NCI-H510A treated with DMSO at 0.1 percent for 48 hours (cell line): ENCODE measurements around the gene ARMH4.
A peak's percentile ranks its signal among the peaks of the same experiment; 100 is the strongest.

Experiments used
- DNase-seq: peaks from one replicate; lab custom pipeline; 2025; lab: John Stamatoyannopoulos, UW

Gene ARMH4

GRCh38 chr14:58027904-58028303, 124.1 kb downstream of the ARMH4 start:
- no peak for DNase-seq

- no peak for DNase-seq
Observed at GRCh38 chr14:58026967-58027366, 125.0 kb downstream of the ARMH4 start.

GRCh38 chr14:58026219-58026618, 125.8 kb downstream of the ARMH4 start:
- no peak for DNase-seq

GRCh38 chr14:58014778-58015177, 137.2 kb downstream of the ARMH4 start:
- no peak for DNase-seq

GRCh38 chr14:58002618-58003017, 149.4 kb downstream of the ARMH4 start:
- no peak for DNase-seq

- no peak for DNase-seq
Observed at GRCh38 chr14:57999979-58000378, 152.0 kb downstream of the ARMH4 start.

GRCh38 chr14:57999471-57999870, 152.5 kb downstream of the ARMH4 start:
- DNase-seq = no peak

GRCh38 chr14:57998766-57999165, 153.2 kb downstream of the ARMH4 start:
- DNase-seq = no peak

- no peak for DNase-seq
Observed at GRCh38 chr14:57991353-57991752, 160.7 kb downstream of the ARMH4 start.

GRCh38 chr14:57988445-57988844, 163.6 kb downstream of the ARMH4 start:
- DNase-seq = no peak

GRCh38 chr14:57987596-57988300, 164.3 kb downstream of the ARMH4 start:
- DNase-seq = no peak

GRCh38 chr14:57987051-57987450, 165.0 kb downstream of the ARMH4 start:
- no peak for DNase-seq

GRCh38 chr14:57982804-57983634, 169.0 kb downstream of the ARMH4 start:
- peak; percentile 62 for DNase-seq

- no peak for DNase-seq
Observed at GRCh38 chr14:57981817-57982560, 170.0 kb downstream of the ARMH4 start.

GRCh38 chr14:57979376-57980048, 172.5 kb downstream of the ARMH4 start:
- no peak for DNase-seq

GRCh38 chr14:57976701-57977100, 175.3 kb downstream of the ARMH4 start:
- DNase-seq = no peak

GRCh38 chr14:57974896-57975295, 177.1 kb downstream of the ARMH4 start:
- DNase-seq = no peak

GRCh38 chr14:57970594-57970993, 181.4 kb downstream of the ARMH4 start:
- DNase-seq = no peak

GRCh38 chr14:57970175-57970574, 181.8 kb downstream of the ARMH4 start:
- no peak for DNase-seq

- DNase-seq = no peak
Observed at GRCh38 chr14:57963071-57963470, 188.9 kb downstream of the ARMH4 start.

GRCh38 chr14:57962325-57963035, 189.5 kb downstream of the ARMH4 start:
- DNase-seq = no peak

GRCh38 chr14:57961786-57962060, 190.3 kb downstream of the ARMH4 start:
- no peak for DNase-seq
